Activated naive CD4-positive, alpha-beta T cell treated with anti-CD3 and anti-CD28 coated beads, Interleukin-2, amount 50 U/mL, for 72 hours (primary cell): ENCODE results near the gene KLK12. TPM values are rescaled to one million over a fixed set of nuclear protein-coding genes. Genes with fewer than 3 reads are reported as not detected.
A peak's percentile ranks its signal among the peaks of the same experiment; 100 is the strongest.

Experiments used
- ATAC-seq, 2 donors: fragments of 150-1000 bp; cut with Tn5 transposase; 2 replicates each; pipeline ENCODE4 v1.10.0; 2021; ENCODE audit warnings: mild to moderate bottlenecking in 2 of 2, moderate library complexity in 2 of 2
- DNase-seq, 2 donors: peaks; one replicate each; pipeline ENCODE4 v3.0.0; 2021 to 2022; ENCODE audit warnings: low spot score in 2 of 2
- H3K27ac Mint-ChIP-seq, 2 donors: one replicate each; pipeline ENCODE4 v1.8.0; 2022; ENCODE audit warnings: mild to moderate bottlenecking in 2 of 2, mixed read lengths in 2 of 2
- H3K36me3 Mint-ChIP-seq, 2 donors: one replicate each; pipeline ENCODE4 v1.8.0; 2022; ENCODE audit warnings: mixed read lengths in 2 of 2
- H3K9me3 Mint-ChIP-seq, 2 donors: one replicate each; pipeline ENCODE4 v1.8.0; 2022; ENCODE audit warnings: mixed read lengths in 2 of 2
- total RNA-seq, 2 donors: library from RNA; stranded (reverse); gene quantifications; one replicate each; pipeline ENCODE4 v1.2.3, GENCODE V29; 2022

Gene KLK12
- total RNA-seq, 2 donors from 2014 or later = not detected

GRCh38 chr19:51064534-51065220 is 29.9 kb upstream of the KLK12 start, which contains the start of gene KLK13:
Gene KLK13 (minus strand): TSS chr19:51065092. CDS start chr19:51065067, 25 bp downstream.
- peaks cover 0 to 9% of the 10 kb centered on the region in 2 donors for H3K9me3 Mint-ChIP-seq
- ATAC-seq (peak; percentile 18 to 54), DNase-seq (no peak)
- no peak within 1 kb of the TSS for H3K27ac Mint-ChIP-seq
- H3K36me3 Mint-ChIP-seq = no peaks in the 10 kb centered on the region

GRCh38 chr19:51063664-51064063 is 28.9 kb upstream of the KLK12 start:
- DNase-seq = no peak
- H3K27ac Mint-ChIP-seq = no peak overlapping the region
- no peaks in the 10 kb centered on the region for H3K36me3 Mint-ChIP-seq
- no peak for ATAC-seq
- peaks cover 0 to 9% of the 10 kb centered on the region in 2 donors for H3K9me3 Mint-ChIP-seq

- Mint-ChIP-seq H3K27ac (no peak overlapping the region), H3K36me3 (no peaks in the 10 kb centered on the region)
These were observed 26.2 kb upstream of the KLK12 start for GRCh38 chr19:51060973-51061372.

GRCh38 chr19:51060336-51060735 is 25.5 kb upstream of the KLK12 start:
- ATAC-seq = no peak
- DNase-seq = no peak
- Mint-ChIP-seq H3K36me3 (no peaks in the 10 kb centered on the region), H3K9me3 (peaks cover 0 to 4% of the 10 kb centered on the region in 2 donors), H3K27ac (no peak overlapping the region)

More at GRCh38 chr19:51060973-51061372, 26.2 kb upstream of the KLK12 start:
- ATAC-seq = no peak
- peaks cover 0 to 4% of the 10 kb centered on the region in 2 donors for H3K9me3 Mint-ChIP-seq
- DNase-seq = no peak

- DNase-seq (no peak), ATAC-seq (no peak)
- Mint-ChIP-seq H3K36me3 (no peaks in the 10 kb centered on the region), H3K9me3 (peaks cover 0 to 4% of the 10 kb centered on the region in 2 donors), H3K27ac (no peak overlapping the region)
These were observed 24.9 kb upstream of the KLK12 start for GRCh38 chr19:51059715-51060114.

GRCh38 chr19:51055866-51056265 is 21.1 kb upstream of the KLK12 start:
- Mint-ChIP-seq H3K36me3 (no peaks in the 10 kb centered on the region), H3K27ac (no peak overlapping the region), H3K9me3 (no peaks in the 10 kb centered on the region)
- ATAC-seq (no peak), DNase-seq (no peak)

GRCh38 chr19:51047031-51047335 is 12.2 kb upstream of the KLK12 start:
- no peaks in the 10 kb centered on the region for H3K36me3 Mint-ChIP-seq
- H3K27ac Mint-ChIP-seq = no peak overlapping the region
- ATAC-seq = no peak
- no peak for DNase-seq
- H3K9me3 Mint-ChIP-seq = no peaks in the 10 kb centered on the region

GRCh38 chr19:51044327-51044726 is 9.5 kb upstream of the KLK12 start:
- no peak for DNase-seq
- no peak overlapping the region for H3K27ac Mint-ChIP-seq
- ATAC-seq = no peak
- H3K36me3 Mint-ChIP-seq = no peaks in the 10 kb centered on the region
- H3K9me3 Mint-ChIP-seq = no peaks in the 10 kb centered on the region

GRCh38 chr19:51043497-51043896 is 8.7 kb upstream of the KLK12 start:
- Mint-ChIP-seq H3K36me3 (no peaks in the 10 kb centered on the region), H3K27ac (no peak overlapping the region), H3K9me3 (no peaks in the 10 kb centered on the region)
- DNase-seq = no peak
- ATAC-seq = no peak

- no peaks in the 10 kb centered on the region for H3K36me3 Mint-ChIP-seq
- no peak for DNase-seq
- ATAC-seq = no peak
- H3K27ac Mint-ChIP-seq = no peak overlapping the region
- H3K9me3 Mint-ChIP-seq = no peaks in the 10 kb centered on the region
These were observed 5.3 kb upstream of the KLK12 start for GRCh38 chr19:51040151-51040550.

- Mint-ChIP-seq H3K36me3 (no peaks in the 10 kb centered on the region), H3K9me3 (no peaks in the 10 kb centered on the region), H3K27ac (no peak overlapping the region)
- DNase-seq (no peak), ATAC-seq (no peak)
These were observed 1.7 kb upstream of the KLK12 start for GRCh38 chr19:51036519-51036918.

- H3K36me3 Mint-ChIP-seq = no peaks in the 10 kb centered on the region
- DNase-seq (no peak), ATAC-seq (no peak)
- H3K9me3 Mint-ChIP-seq = no peaks in the 10 kb centered on the region
- no peak overlapping the region for H3K27ac Mint-ChIP-seq
These were observed 2.9 kb downstream of the KLK12 start for GRCh38 chr19:51031880-51032225.

- H3K36me3 Mint-ChIP-seq = no peaks in the 10 kb centered on the region
- no peak for ATAC-seq
These were observed 3.5 kb downstream of the KLK12 start for GRCh38 chr19:51031220-51031879.

GRCh38 chr19:51030631-51031030 is 4.2 kb downstream of the KLK12 start:
- ATAC-seq = no peak
- no peaks in the 10 kb centered on the region for H3K9me3 Mint-ChIP-seq

More at GRCh38 chr19:51031220-51031879, 3.5 kb downstream of the KLK12 start:
- no peaks in the 10 kb centered on the region for H3K9me3 Mint-ChIP-seq
- H3K27ac Mint-ChIP-seq = no peak overlapping the region
- no peak for DNase-seq

GRCh38 chr19:51029718-51030117 is 5.1 kb downstream of the KLK12 start:
- DNase-seq (no peak), ATAC-seq (no peak)
- Mint-ChIP-seq H3K36me3 (no peaks in the 10 kb centered on the region), H3K9me3 (no peaks in the 10 kb centered on the region), H3K27ac (no peak overlapping the region)

More at GRCh38 chr19:51030631-51031030, 4.2 kb downstream of the KLK12 start:
- no peak overlapping the region for H3K27ac Mint-ChIP-seq
- DNase-seq = no peak
- no peaks in the 10 kb centered on the region for H3K36me3 Mint-ChIP-seq

GRCh38 chr19:51027873-51028272 is 6.9 kb downstream of the KLK12 start:
- no peak for ATAC-seq
- no peak for DNase-seq
- H3K9me3 Mint-ChIP-seq = no peaks in the 10 kb centered on the region
- no peaks in the 10 kb centered on the region for H3K36me3 Mint-ChIP-seq
- no peak overlapping the region for H3K27ac Mint-ChIP-seq

- no peak for DNase-seq
- H3K27ac Mint-ChIP-seq = no peak overlapping the region
- no peak for ATAC-seq
- no peaks in the 10 kb centered on the region for H3K36me3 Mint-ChIP-seq
- H3K9me3 Mint-ChIP-seq = no peaks in the 10 kb centered on the region
These were observed 7.5 kb downstream of the KLK12 start for GRCh38 chr19:51027126-51027806.

GRCh38 chr19:51026554-51026831 is 8.3 kb downstream of the KLK12 start, which contains the start of gene KLK11:
Gene KLK11 (minus strand): TSS chr19:51026616. CDS start chr19:51025631, 985 bp downstream.
- ATAC-seq (peak in 1 of 2 donors; percentile 16), DNase-seq (no peak)
- no peaks in the 10 kb centered on the region for H3K36me3 Mint-ChIP-seq
- H3K9me3 Mint-ChIP-seq = no peaks in the 10 kb centered on the region
- H3K27ac Mint-ChIP-seq = no peak within 1 kb of the TSS
